HL-60 (cell line): Measurements from ENCODE around the gene ETFA.

ENCODE experiments used
- DNase-seq, 2 experiments: peaks; one replicate each; pipeline ENCODE4 v3.0.0-alpha.2; 2010 to 2020; ENCODE audit warnings: low read depth in 1 of 2, low spot score in 1 of 2
- H3K27ac ChIP-seq: fragments of 250-450 bp; sonication (Bioruptor Pico); replicated peaks from 2 replicates; pipeline ENCODE4 v1.5.1; 2020; ENCODE audit warnings: mild to moderate bottlenecking, moderate library complexity
- H3K27me3 ChIP-seq: fragments of 250-450 bp; sonication (Bioruptor Pico); 2 replicates; pipeline ENCODE4 v1.5.1; 2021; ENCODE audit warnings: mild to moderate bottlenecking, moderate library complexity; ENCODE audit not compliant: insufficient read depth, poor library complexity, severe bottlenecking
- H3K4me3 ChIP-seq: replicated peaks from 2 replicates; pipeline ENCODE4 v1.5.1; 2011; ENCODE audit warnings: mild to moderate bottlenecking, control low read depth, low read length; ENCODE audit not compliant: insufficient read depth
- CTCF ChIP-seq: IDR thresholded peaks from one replicate; pipeline ENCODE4 v1.5.1; 2011; ENCODE audit warnings: low read length, control low read depth, inconsistent platforms; ENCODE audit not compliant: insufficient read depth
- GABPA ChIP-seq: IDR thresholded peaks from 2 replicates; pipeline ENCODE4 v1.6.1; 2012; ENCODE audit warnings: low read depth
- POLR2AphosphoS5 ChIP-seq: IDR thresholded peaks from 2 replicates; pipeline ENCODE4 v1.6.1; 2012; ENCODE audit warnings: low read depth
- REST ChIP-seq: IDR thresholded peaks from 2 replicates; pipeline ENCODE4 v1.6.1; 2012; ENCODE audit warnings: low read depth; ENCODE audit not compliant: insufficient replicate concordance
- SPI1 ChIP-seq: IDR thresholded peaks from 2 replicates; pipeline ENCODE4 v1.6.1; 2012; ENCODE audit warnings: low read depth, mild to moderate bottlenecking, borderline replicate concordance

ETFA gene

GRCh38 chr15:76173317-76173834 lies 137.9 kb downstream of the ETFA start:
- TF ChIP-seq POLR2AphosphoS5: no peak
- no peak for TF ChIP-seq CTCF
- TF ChIP-seq GABPA: no peak
- TF ChIP-seq SPI1: no peak
- no peak for TF ChIP-seq REST
- DNase-seq: no peak
- H3K27ac ChIP-seq: no peak overlapping the region

DNA sequence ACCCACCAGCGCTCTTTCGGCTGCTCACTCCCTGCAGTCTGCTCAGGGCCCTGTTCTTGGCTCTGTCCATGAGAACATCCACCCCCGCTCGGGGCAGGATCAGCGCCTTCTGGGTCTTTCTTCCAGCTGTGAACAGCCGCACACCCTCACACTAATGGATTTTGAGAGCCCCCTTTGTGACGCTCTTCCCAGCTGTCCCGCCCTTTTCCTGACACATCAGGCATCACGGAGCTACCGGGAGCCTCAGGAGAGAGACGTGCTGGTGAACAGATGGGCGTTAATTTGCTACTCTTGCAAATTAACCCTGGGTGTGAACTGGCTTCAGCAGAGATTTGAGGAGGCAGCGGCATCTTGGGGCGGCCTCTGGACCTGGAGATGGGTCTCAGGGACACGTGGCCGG lies 138.5 kb downstream of the ETFA start:
- H3K4me3 ChIP-seq: no peak overlapping the region
- TF ChIP-seq GABPA (no peak), REST (no peak), CTCF (no peak), SPI1 (no peak), POLR2AphosphoS5 (no peak)
- H3K27me3 ChIP-seq: no peaks in the 10 kb centered on the region
- no peak for DNase-seq
- H3K27ac ChIP-seq: no peak overlapping the region

More at GRCh38 chr15:76173317-76173834, 137.9 kb downstream of the ETFA start:
- Histone ChIP-seq H3K4me3 (no peak overlapping the region), H3K27me3 (no peaks in the 10 kb centered on the region)

GRCh38 chr15:76169911-76170800 lies 141.1 kb downstream of the ETFA start:
- H3K27ac ChIP-seq: no peak overlapping the region
- TF ChIP-seq CTCF (no peak), REST (no peak), POLR2AphosphoS5 (no peak), SPI1 (no peak), GABPA (no peak)

More at GRCh38 chr15:76169911-76170800, 141.1 kb downstream of the ETFA start:
- no peak for DNase-seq
- H3K4me3 ChIP-seq: no peak overlapping the region
- H3K27me3 ChIP-seq: no peaks in the 10 kb centered on the region
